Liver (tissue), 3 donors: ENCODE measurements around the gene IQSEC1.

ENCODE experiments used
- TAF1 ChIP-seq: conservative IDR thresholded peaks from 2 replicates; pipeline ENCODE4 v1.6.1; 2016; ENCODE audit warnings: antibody characterized with exemption, mild to moderate bottlenecking
- TF ChIP-seq, protein P1 (sequence below): fragments of 150-350 bp; IDR thresholded peaks from 2 replicates; pipeline ENCODE4 v1.5.1; 2017; ENCODE audit warnings: improper control_type of control experiment, low read depth, low read length; ENCODE audit not compliant: missing input control
- TF ChIP-seq, protein P2 (sequence below): IDR thresholded peaks from 2 replicates; pipeline ENCODE4 v1.6.1; 2016; ENCODE audit warnings: antibody characterized with exemption, mild to moderate bottlenecking
- donor health status: healthy.
- donor health status: healthy.

DNA sequence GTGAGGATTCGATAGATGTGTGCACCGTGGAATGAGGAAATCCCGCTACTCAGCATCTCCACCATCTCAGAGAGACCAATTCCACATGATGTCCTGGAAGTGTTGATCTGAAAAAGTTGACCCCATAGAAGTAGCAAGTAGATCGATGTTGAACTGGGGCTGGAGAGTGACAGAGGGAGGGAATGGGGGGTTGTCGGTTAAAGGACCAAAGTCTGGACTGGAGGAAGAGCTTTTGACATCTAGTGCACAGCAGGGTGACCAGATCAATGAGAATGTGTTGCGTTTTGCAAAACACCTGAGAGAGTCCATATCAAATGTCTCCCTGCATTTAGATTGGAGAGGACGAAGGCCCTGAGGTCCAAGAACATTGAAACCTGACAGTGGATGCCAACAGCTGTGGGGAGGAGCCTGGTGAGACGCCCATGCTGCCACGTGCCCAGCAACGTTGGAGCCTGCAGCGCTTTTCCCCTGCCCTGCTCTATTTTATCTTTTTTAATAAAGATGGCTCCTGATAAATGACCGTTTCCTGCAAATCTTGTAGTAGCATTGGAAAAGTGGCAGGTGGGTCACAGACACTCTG, 201.7 kb downstream of the IQSEC1 start:
- no peak for TF ChIP-seq TAF1
- TF ChIP-seq, protein P1, sequence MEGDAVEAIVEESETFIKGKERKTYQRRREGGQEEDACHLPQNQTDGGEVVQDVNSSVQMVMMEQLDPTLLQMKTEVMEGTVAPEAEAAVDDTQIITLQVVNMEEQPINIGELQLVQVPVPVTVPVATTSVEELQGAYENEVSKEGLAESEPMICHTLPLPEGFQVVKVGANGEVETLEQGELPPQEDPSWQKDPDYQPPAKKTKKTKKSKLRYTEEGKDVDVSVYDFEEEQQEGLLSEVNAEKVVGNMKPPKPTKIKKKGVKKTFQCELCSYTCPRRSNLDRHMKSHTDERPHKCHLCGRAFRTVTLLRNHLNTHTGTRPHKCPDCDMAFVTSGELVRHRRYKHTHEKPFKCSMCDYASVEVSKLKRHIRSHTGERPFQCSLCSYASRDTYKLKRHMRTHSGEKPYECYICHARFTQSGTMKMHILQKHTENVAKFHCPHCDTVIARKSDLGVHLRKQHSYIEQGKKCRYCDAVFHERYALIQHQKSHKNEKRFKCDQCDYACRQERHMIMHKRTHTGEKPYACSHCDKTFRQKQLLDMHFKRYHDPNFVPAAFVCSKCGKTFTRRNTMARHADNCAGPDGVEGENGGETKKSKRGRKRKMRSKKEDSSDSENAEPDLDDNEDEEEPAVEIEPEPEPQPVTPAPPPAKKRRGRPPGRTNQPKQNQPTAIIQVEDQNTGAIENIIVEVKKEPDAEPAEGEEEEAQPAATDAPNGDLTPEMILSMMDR = no peak
- TF ChIP-seq, protein P2, sequence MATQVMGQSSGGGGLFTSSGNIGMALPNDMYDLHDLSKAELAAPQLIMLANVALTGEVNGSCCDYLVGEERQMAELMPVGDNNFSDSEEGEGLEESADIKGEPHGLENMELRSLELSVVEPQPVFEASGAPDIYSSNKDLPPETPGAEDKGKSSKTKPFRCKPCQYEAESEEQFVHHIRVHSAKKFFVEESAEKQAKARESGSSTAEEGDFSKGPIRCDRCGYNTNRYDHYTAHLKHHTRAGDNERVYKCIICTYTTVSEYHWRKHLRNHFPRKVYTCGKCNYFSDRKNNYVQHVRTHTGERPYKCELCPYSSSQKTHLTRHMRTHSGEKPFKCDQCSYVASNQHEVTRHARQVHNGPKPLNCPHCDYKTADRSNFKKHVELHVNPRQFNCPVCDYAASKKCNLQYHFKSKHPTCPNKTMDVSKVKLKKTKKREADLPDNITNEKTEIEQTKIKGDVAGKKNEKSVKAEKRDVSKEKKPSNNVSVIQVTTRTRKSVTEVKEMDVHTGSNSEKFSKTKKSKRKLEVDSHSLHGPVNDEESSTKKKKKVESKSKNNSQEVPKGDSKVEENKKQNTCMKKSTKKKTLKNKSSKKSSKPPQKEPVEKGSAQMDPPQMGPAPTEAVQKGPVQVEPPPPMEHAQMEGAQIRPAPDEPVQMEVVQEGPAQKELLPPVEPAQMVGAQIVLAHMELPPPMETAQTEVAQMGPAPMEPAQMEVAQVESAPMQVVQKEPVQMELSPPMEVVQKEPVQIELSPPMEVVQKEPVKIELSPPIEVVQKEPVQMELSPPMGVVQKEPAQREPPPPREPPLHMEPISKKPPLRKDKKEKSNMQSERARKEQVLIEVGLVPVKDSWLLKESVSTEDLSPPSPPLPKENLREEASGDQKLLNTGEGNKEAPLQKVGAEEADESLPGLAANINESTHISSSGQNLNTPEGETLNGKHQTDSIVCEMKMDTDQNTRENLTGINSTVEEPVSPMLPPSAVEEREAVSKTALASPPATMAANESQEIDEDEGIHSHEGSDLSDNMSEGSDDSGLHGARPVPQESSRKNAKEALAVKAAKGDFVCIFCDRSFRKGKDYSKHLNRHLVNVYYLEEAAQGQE = no peak
